ENCODE measurements around the gene SNX3. TPM values are rescaled to one million over a fixed set of nuclear protein-coding genes. Genes with fewer than 3 reads are reported as not detected.

The SNX3 gene
- total RNA-seq, 1 experiment from 2014 or later, result 102 TPM

- intact Hi-C loops (cut with micrococcal nuclease; ENCODE audit: unreplicated experiment), result loop anchor here (10.0 kb wide), 1 partner anchor 355 kb away; no protein-coding TSS in a partner anchor
- Histone ChIP-seq H3K4me2 (no peak overlapping the region), H3K36me3 (ENCODE audit: low read depth) (no peaks in the 10 kb centered on the region), H3K79me2 (ENCODE audit: low read depth) (no peaks in the 10 kb centered on the region), H4K20me1 (ENCODE audit: insufficient read depth) (no peaks in the 10 kb centered on the region), H2AFZ (no peak overlapping the region), H3K4me3 (no peak overlapping the region), H3K27me3 (ENCODE audit: insufficient read depth, low read depth) (no peaks in the 10 kb centered on the region), H3K9me3 (ENCODE audit: insufficient read depth, low read depth) (no peaks in the 10 kb centered on the region), H3F3A (ENCODE audit: insufficient read depth, low read depth) (no peaks in the 10 kb centered on the region), H3K4me1 (replicated peaks; ENCODE audit: insufficient read depth) (no peaks in the 10 kb centered on the region), H3K27ac (no peak overlapping the region), H3K9me2 (ENCODE audit: insufficient read depth) (no peaks in the 10 kb centered on the region)
- ChIA-PET POLR2A (ENCODE audit: unreplicated experiment) (no interaction called here), CTCF (no interaction called here)
- TF ChIP-seq, protein P1, sequence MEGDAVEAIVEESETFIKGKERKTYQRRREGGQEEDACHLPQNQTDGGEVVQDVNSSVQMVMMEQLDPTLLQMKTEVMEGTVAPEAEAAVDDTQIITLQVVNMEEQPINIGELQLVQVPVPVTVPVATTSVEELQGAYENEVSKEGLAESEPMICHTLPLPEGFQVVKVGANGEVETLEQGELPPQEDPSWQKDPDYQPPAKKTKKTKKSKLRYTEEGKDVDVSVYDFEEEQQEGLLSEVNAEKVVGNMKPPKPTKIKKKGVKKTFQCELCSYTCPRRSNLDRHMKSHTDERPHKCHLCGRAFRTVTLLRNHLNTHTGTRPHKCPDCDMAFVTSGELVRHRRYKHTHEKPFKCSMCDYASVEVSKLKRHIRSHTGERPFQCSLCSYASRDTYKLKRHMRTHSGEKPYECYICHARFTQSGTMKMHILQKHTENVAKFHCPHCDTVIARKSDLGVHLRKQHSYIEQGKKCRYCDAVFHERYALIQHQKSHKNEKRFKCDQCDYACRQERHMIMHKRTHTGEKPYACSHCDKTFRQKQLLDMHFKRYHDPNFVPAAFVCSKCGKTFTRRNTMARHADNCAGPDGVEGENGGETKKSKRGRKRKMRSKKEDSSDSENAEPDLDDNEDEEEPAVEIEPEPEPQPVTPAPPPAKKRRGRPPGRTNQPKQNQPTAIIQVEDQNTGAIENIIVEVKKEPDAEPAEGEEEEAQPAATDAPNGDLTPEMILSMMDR (conservative IDR thresholded peaks at IDR 0.05), result no peak
- TF ChIP-seq EZH2 (IDR thresholded peaks at IDR 0.05; ENCODE audit: low read depth), result no peak
- BruUV-seq (replicated peaks), result no TSS peak
- DNase-seq, result no peak
Measured at GRCh38 chr6:108169464-108170331, 91.1 kb downstream of the SNX3 start.

GRCh38 chr6:108168501-108169463 lies 92.1 kb downstream of the SNX3 start:
- H3K36me3 ChIP-seq (ENCODE audit: low read depth), result no peaks in the 10 kb centered on the region
- intact Hi-C loops (cut with micrococcal nuclease; ENCODE audit: unreplicated experiment), result no loop called here
- H3K27ac ChIP-seq, result no peak overlapping the region
- H3K4me2 ChIP-seq, result no peak overlapping the region
- BruUV-seq (replicated peaks), result no TSS peak
- TF ChIP-seq EZH2 (IDR thresholded peaks at IDR 0.05; ENCODE audit: low read depth), result no peak
- TF ChIP-seq, protein P1 (conservative IDR thresholded peaks at IDR 0.05), result no peak
- no peaks in the 10 kb centered on the region for H3K27me3 ChIP-seq (ENCODE audit: insufficient read depth, low read depth)
- H3F3A ChIP-seq (ENCODE audit: insufficient read depth, low read depth), result no peaks in the 10 kb centered on the region
- H3K9me2 ChIP-seq (ENCODE audit: insufficient read depth), result no peaks in the 10 kb centered on the region
- H4K20me1 ChIP-seq (ENCODE audit: insufficient read depth), result no peaks in the 10 kb centered on the region
- H2AFZ ChIP-seq, result no peak overlapping the region
- no peaks in the 10 kb centered on the region for H3K79me2 ChIP-seq (ENCODE audit: low read depth)
- no peaks in the 10 kb centered on the region for H3K4me1 ChIP-seq (replicated peaks; ENCODE audit: insufficient read depth)
- ChIA-PET POLR2A (ENCODE audit: unreplicated experiment) (no interaction called here), CTCF (interaction anchor here (0.5 to 0.6 kb wide), 2 partner anchors 17 to 212 kb away, joined by 3 to 4 read pairs; no protein-coding TSS in a partner anchor)
- no peak for DNase-seq
- no peaks in the 10 kb centered on the region for H3K9me3 ChIP-seq (ENCODE audit: insufficient read depth, low read depth)
- H3K4me3 ChIP-seq, result no peak overlapping the region

GRCh38 chr6:108168090-108168463 lies 92.8 kb downstream of the SNX3 start:
- CTCF ChIA-PET, result no interaction called here
- no peaks in the 10 kb centered on the region for H3K4me1 ChIP-seq (replicated peaks; ENCODE audit: insufficient read depth)
- H3K36me3 ChIP-seq (ENCODE audit: low read depth), result no peaks in the 10 kb centered on the region
- H3K9me3 ChIP-seq (ENCODE audit: insufficient read depth, low read depth), result no peaks in the 10 kb centered on the region
- intact Hi-C loops (cut with micrococcal nuclease; ENCODE audit: unreplicated experiment), result no loop called here
- POLR2A ChIA-PET (ENCODE audit: unreplicated experiment), result no interaction called here
- DNase-seq, result no peak
- H3K4me3 ChIP-seq, result no peak overlapping the region
- H3F3A ChIP-seq (ENCODE audit: insufficient read depth, low read depth), result no peaks in the 10 kb centered on the region
- no peak overlapping the region for H3K4me2 ChIP-seq
- BruUV-seq (replicated peaks), result no TSS peak
- H3K27me3 ChIP-seq (ENCODE audit: insufficient read depth, low read depth), result no peaks in the 10 kb centered on the region
- no peaks in the 10 kb centered on the region for H3K9me2 ChIP-seq (ENCODE audit: insufficient read depth)
- TF ChIP-seq, protein P1 (conservative IDR thresholded peaks at IDR 0.05), result no peak
- no peak for TF ChIP-seq EZH2 (IDR thresholded peaks at IDR 0.05; ENCODE audit: low read depth)
- H3K79me2 ChIP-seq (ENCODE audit: low read depth), result no peaks in the 10 kb centered on the region
- H4K20me1 ChIP-seq (ENCODE audit: insufficient read depth), result no peaks in the 10 kb centered on the region
- no peak overlapping the region for H2AFZ ChIP-seq
- no peak overlapping the region for H3K27ac ChIP-seq
